Stimulated activated CD4-positive, alpha-beta T cell treated with anti-CD3 and anti-CD28 coated beads, Interleukin-2, amount 100 ng/mL, for 4 hours (primary cell): ENCODE data around the gene EFEMP2.

Source experiments
- DNase-seq: peaks from one replicate; pipeline ENCODE4 v3.0.0-alpha.2; 2020; ENCODE audit warnings: low read depth

EFEMP2 gene

DNA sequence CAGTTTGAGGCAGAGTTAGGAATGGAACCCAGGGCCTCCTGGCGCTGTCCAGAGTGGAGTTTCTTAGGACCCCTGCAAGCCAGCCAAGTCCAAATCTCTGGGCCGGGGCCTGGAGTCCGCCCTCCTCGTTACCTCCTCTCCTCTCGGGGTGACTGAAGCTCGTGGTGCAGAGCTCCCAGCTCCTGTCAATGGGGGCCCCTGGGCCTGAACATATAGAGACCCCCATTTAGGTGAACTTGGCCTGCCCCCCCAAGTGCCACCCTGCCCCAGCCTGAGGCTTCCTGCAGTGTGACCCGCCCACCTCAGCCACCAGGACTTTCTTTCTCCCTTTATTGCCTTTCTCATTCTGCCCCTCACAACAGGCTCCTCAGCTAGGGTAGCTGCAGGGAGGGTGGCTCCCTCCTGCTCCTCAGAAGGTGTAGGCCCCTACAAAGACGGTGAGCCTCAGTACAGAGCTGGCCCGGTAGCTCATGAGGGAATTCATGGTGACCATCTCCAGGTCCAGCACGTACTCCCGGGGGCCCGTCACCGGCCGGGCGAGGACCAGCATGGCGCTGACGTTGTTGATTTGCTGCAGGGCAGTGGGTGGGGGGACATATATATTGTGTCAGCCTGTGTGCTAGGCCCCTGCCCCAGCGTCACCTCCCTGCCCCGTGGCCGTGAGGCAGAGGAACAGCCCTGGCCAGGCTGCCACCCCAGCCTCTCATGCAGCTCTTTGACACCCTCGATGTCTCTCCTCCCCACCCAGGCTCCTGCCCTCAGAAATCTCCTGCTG is 5.9 kb downstream of the EFEMP2 start:
- DNase-seq = no peak

DNA sequence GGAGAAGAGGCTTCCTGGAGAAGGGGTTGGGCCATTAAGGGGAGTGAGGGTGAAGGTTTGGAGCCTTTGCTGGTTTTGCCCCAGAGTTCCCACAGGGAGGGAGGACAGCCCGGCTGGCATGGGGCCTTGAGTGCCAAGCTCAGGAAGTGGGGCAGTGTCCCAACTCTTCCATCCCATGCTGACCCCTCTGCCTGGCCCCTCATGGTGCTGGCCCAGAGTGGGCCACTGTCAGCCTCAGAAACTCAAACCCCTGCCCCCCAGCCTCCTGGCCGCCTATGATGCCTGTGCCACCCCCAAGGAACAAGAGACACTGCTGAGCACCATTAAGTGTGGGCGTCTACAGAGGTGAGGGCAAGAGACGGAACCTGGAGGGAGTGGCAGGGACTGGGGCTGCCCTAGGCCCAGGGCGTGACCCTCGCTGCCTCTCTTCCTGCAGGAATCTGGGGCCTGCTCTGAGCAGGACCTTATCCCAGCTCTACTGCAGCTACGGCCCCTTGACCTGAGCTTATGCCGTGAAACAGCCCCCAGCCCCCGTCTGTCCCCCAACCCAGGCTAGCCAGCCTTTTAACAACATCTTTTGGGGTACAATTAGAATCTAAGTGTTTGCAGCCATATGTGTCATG is 6.9 kb downstream of the EFEMP2 start:
- no peak for DNase-seq

DNA sequence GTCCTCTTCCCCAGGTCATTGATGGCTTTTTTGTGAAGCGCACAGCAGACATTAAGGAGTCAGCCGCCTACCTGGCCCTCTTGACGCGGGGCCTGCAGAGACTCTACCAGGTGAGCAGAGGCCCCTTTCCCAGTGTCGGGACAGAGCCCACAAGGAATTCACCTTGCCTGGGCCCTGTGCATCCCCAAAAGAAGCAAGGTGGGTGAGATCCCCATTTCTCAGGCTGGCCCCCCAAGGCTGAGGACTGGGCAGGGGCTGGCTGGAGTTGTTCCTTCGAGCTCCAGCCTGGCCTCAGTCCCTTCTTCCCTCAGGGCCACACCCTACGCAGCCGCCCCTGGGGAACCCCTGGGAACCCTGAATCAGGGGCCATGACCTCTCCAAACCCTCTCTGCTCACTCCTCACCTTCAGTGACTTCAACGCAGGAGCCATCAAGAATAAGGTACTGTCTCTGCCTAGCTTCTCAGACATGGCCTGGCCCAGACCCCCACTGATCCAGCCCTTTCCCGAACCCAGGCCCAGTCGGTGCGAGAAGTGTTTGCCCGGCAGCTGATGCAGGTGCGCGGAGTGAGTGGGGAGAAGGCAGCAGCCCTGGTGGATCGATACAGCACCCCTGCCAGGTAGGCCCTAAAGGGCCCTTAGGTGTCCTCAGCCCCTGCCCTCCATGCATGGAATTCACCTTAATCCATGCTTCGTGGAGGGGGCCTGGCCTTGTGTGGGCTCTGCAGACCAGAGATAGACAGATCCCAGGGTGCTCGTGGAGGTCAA is 7.7 kb downstream of the EFEMP2 start:
- no peak for DNase-seq

DNA sequence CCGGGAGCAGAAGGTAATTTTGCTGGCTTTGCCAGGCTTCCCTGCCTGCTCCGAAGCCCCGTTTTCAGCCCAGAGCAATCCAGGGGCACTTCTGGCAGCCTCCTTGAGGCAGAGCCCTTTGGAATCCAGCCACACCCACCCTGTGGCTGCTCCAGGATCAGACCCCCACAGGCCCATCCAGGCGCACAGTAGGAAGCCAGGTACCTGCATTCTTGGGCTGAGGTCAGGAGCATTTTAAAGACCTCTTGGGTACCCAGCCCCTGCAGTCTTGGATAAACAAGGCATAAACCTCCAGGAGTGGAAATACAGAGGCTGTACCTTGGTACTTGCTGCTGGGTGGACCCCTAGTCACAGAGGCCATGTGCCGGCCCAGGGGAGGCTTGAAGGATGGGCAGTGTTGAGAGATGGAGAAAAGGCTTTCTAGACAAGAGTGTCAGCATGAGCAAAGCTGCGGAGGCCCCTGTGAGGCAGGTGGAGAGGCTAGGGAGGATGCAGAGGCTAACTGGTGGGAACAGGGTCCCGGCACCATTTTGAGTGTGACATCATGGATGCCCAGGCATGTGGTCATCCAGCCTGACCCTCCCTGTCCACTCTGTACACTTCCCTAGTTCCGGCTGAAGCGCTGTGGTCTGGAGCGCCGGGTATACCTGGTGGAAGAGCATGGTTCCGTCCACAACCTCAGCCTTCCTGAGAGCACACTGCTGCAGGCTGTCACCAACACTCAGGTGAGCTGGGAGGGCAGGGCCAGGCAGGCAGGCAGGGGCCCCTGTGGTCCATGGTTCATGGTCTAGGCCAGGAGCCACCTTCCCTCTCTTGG is 8.5 kb downstream of the EFEMP2 start:
- DNase-seq = no peak

DNA sequence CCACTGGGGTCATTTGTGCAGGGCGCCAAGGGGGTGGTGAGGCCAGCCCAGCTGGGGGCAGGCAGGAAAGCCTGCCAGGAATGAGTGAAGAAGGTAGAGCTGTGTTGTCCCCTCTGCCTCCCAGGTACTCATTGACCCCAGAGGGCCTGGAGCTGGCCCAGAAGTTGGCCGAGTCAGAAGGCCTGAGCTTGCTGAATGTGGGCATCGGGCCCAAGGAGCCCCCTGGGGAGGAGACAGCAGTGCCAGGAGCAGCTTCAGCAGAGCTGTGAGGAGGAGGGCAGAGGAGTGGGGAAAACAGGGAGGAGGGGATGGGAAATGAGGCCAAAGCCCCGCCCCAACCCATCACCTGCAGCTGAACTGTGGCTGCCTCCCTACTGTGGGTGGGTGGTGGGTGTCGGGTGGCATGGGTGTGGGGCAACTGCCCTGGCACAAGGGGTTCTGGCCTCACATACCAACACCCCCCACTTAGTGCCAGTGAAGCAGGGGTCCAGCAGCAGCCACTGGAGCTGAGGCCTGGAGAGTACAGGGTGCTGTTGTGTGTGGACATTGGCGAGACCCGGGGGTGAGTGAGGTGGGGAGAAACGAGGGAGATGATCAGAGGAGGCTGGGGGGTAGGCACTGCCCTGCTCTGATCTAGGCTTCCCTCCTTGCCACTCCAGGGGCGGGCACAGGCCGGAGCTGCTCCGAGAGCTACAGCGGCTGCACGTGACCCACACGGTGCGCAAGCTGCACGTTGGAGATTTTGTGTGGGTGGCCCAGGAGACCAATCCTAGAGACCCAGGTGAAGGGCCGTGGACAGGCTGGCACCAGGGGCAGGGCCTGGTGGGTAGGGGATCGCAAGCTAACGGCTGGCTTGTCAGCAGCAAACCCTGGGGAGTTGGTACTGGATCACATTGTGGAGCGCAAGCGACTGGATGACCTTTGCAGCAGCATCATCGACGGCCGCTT is 9.4 kb downstream of the EFEMP2 start:
- no peak for DNase-seq

DNA sequence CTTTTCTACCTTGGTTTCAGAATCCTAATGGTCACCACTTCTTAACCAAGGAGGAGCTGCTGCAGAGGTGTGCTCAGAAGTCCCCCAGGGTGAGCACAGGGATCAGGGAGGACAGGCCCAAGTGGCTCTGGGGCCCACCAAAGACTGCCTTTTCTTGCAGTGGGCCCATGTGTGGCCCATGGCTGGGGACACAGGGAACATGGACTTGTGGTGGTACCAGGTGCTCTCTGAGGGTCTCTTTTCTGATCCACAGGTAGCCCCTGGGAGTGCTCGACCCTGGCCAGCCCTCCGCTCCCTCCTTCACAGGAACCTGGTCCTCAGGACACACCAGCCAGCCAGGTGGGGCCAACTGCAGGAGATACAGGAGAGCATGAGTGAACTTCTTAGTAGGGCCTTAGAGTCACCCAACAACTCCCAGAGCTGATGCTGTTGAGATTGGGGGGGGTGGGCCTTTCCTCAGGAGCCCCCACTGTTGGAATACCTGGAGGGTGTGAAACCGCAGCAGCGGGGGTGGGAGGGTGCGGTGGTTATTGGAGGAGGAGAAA is 10.3 kb downstream of the EFEMP2 start:
- DNase-seq = no peak

DNA sequence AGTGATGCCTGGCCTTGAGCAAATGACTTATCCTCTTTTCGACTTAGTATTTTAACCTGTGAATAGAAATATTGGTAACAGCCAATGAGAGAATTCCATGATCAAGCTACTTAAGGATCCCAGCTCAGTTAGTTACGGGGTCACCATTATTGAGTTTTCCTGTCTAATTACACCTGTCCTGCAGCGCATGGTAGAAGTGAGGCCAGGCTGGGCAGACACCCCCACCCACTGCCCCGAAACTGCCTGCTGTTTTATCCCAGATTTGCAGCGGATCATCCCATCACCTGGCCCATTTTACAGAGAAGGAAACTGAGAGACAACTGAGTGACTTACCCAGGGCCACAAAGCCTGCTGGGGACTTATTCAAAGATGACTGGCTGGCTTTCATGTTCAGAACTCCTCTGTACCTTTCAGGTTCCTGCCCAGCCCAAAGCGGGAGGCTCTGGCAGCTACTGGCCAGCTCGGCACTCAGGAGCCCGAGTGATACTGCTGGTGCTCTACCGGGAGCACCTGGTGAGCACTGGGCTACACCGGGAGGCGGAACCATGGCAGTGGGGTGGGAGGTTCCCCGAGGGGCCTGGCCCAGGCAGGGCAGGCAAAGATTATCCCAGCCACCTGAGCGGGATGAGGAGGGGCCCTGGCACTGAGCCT is 10.9 kb downstream of the EFEMP2 start:
- no peak for DNase-seq

DNA sequence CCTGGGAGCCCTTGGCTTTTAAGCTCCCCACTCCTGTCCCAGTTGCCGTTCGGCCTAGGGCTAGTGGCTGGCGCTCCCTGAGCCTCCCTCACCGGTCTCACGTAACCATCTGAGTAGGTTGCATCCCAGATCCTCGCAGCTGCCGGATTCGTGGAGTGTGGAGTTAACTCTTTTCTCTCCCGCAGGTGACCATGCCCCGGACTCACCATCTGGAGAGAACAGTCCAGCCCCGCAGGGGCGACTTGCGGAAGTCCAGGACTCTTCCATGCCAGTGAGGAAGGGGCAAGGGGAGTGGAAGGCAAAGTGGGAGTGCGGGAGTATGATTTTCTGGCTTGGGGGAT is 11.5 kb downstream of the EFEMP2 start:
- no peak for DNase-seq

DNA sequence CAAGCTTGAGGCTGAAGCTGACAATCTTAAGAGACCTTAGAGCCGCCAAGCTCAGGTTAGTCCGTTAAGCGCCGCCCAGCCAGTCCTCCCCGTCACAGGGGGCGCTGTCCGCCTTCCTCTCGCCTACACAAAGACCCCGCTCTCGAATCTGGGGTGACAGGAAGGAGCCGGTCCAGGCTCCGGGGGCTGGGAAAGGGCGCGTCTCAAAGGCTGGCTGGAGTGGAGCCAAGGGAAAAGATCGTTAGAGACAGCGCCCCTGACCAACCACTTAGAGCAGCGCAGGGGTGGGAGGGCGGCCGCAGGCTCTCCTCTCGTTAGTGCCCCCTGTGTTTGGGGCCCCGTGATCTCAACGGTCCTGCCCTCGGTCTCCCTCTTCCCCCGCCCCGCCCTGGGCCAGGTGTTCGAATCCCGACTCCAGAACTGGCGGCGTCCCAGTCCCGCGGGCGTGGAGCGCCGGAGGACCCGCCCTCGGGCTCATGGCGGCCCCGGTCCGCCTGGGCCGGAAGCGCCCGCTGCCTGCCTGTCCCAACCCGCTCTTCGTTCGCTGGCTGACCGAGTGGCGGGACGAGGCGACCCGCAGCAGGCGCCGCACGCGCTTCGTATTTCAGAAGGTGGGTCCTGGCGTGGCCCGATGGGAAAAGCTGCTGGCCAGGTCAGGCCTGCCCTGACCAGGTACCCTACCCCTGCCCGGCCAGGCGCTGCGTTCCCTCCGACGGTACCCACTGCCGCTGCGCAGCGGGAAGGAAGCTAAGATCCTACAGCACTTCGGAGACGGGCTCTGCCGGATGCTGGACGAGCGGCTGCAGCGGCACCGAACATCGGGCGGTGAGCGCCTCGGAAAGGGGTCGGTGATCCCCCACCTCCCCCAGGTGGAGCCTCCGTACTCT is 12.1 kb downstream of the EFEMP2 start, which contains the start of gene MUS81:
Gene MUS81, plus strand, starts transcription at position 156 of the 887 bp plus-strand sequence. Its CDS starts 321 bp downstream, at position 477.
- peak; percentile 92 for DNase-seq

DNA sequence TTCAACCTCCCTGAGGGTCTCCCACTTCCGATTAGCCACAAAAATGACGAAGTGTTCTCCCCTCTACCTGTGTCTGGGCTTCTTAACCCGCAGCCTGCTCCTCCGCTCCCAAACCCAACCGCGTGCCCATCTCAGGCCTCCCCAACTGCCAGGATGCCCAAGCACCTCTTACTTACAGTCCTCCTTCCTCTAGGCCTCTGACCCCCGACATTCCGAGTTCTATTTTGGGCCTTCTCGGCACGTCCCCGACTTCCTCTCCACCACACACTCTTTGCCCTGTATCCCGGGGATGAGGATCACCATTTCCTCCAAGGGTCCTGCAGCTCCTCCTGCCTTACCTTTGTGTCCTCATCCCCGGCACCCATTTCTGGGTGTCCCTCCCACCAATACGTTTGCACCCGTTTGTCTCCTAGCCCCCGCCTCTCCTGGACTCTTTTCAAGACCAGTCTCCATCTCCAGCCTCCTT is 12.8 kb downstream of the EFEMP2 start:
- no peak for DNase-seq

DNA sequence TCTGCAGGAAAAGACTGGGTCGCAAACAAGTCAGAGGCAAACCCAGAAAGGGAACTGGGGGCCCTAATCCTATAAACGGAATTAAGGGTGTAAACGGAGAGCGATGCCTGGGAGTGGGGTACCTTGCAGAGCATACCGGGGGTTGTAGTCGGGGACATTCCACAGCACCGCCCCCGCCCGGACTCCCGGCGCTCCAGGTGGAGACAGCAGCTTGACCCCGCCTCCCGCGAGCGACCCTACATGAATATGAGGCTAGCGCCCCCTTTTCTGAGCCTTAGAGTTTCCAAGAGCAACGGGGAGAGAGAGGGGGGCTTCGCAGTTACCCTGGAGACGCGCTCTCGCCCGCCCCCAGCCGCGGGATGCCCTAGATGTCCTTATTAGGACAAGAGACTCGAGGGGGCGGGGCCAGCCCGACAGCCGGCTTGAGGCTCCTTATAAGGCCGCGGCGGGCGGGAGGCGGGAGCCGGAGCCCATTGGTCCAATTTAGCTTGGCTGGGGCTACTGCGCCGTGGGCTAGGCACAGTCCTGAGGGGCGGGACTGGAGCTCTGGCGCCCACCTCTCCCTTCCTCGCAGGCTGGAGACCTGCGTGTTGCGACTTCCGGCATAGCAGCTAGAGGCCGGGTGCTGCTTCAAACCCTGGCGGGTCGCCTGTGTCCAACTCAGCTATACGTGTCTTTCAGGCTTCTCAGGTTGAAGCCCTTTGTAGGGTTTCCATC is 13.3 kb downstream of the EFEMP2 start:
- DNase-seq = peak; percentile 96

DNA sequence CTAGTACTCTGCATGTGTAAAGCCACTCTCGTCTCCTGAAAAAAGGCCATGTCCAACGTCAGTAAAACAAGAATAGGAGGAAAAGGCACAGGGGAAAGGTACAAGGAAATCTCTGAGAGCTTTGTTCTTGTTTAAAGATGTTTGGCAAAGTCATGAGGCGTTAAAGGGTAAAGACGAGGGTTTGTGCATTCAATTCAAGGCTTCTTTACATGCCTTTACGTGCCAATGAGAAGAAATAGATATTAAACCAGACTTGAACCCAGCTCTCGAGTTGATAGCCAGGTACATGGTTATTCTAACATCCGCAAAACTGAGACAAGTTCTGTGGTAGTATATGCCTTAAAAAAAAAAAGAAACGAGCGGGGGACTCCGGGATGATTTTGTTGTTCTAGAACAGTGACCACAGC is 13.9 kb downstream of the EFEMP2 start:
- DNase-seq = no peak

DNA sequence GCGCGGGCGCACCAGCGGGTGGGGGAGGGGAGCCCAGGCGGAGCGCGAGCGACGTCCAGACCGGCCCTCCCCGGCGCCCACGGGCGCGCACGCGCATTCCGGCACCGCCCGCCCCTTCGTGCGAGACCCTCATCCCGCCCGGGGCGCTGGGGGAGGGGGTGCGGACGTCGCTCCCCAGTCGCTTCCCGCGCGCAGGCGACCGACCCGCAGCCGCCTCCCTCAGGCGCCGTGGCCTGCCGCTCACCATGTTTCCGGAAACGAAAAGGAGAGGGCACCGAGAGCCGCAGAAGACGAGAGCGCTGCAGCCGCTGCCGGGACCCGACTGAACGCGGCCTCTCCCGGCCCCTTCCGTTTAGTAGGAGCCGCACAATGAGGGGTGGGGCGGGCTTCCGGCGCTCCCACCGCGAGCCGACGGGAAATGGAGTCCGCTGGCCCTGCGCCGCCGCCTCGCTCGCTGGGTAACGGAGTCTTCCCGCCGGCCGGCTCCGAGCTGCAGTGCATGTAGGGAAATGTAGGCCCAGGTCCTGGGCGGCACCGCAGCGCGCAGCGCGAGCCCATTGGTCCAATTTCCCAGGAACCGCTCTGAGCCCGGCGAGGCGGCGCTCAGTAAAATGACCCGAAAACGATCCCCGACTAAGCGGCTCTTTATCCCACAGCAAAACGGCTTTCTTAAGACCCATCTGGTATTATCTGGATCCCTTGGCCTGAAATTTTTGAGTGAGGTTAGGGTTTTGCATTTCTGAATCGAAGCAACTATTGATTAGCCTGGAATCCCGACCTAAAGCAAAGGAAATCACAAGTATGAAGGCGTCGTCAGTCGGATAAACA is 14.5 kb downstream of the EFEMP2 start, which contains the start of gene CFL1:
Gene CFL1, minus strand, starts transcription at position 328 of the 828 bp plus-strand sequence. Its CDS starts 81 bp downstream, at position 247.
- DNase-seq = peak; percentile 96

DNA sequence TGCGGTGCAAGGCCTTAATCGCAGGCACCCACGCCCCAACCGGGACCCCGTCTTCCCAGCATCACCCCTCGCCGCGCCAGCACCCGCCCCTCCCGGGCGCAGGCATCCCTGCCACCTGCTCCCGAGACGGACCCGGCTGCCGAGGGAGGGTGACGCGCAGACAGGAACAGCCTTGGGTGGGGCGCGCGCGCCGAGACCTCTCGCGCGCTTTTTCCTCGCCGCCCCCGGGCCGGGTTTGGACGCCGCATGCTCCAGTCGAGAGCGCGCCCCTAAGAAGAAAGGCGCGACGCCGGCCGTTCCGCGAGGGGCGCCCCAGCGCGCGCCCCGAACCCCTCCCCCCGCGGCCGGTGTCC is 15.1 kb downstream of the EFEMP2 start:
- peak; percentile 48 for DNase-seq

DNA sequence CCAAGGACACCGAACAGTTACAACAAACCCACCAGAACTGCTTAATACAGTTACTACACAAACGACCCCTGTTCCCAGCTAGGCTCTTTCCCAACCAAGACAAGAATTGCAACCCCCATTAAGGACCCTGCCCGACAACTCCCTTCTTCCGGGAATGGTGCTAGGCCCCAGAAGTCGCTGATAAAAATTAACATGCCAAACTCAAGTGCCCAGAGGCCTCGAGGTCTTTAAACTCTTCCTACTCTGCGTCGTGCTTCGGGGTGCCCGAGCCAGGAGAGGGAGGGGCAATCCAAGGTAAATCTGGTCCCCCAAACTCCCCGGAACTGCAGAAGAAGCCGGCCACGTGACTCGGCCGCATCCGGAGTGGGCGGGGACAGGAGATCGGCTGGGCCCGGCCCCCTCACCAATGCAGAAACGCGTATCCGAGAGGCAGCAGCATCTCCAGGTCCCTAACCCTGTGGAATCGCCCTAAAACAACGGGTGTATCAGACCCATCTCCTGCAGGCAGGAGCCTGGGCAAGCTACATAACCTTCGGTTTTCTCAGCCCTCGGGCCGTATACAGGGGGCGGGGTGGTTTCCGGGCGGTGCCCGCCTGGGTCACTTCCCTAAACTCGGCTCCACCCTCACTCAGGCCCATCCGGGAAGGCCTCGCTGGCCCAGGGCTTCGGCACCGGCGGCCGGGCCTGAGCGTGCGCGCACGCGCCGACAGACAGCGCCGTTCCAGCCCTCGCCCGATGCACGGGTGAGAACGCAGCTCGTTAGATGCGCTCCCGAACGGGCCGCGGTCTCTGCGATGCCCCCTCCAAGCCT is 15.7 kb downstream of the EFEMP2 start:
- peak; percentile 76 for DNase-seq

DNA sequence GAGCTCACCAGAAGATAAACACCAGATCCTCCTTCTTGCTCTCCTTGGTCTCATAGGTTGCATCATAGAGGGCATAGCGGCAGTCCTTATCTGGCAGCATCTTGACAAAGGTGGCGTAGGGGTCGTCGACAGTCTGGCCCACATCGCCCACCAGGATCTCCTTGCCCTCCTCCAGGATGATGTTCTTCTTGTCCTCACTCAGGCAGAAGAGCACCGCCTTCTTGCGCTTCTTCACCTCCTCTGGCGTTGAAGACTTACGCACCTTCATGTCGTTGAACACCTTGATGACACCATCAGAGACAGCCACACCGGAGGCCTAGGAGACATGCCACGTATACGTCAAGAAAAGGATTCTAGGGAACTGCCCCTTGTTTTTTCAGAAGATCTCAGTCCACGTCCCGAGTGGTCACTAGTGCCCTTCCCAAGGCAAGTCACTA is 16.7 kb downstream of the EFEMP2 start:
- DNase-seq = no peak
